Activated T-cell treated with anti-CD3 and anti-CD28 coated beads, Interleukin-2, amount 50 U/mL, for 4 hours (primary cell): ENCODE results near the gene MLXIPL. TPM values are rescaled to one million over a fixed set of nuclear protein-coding genes. Genes with fewer than 3 reads are reported as not detected.
"Not testable (repeated sequence)": the region's sequence is repeated elsewhere in the genome, so short reads cannot be mapped to it uniquely, and the experiment has no call there.

Experiments used
- ATAC-seq, 2 donors: fragments of 200-7000 bp; cut with Tn5 transposase; one replicate each; pipeline ENCODE4 v1.10.0; 2021
- DNase-seq: peaks from one replicate; pipeline ENCODE4 v3.0.0-alpha.2; 2020
- H3K27me3 Mint-ChIP-seq: one replicate; pipeline ENCODE4 v1.8.0; 2021; ENCODE audit warnings: low read depth, mixed read lengths
- H3K36me3 Mint-ChIP-seq: one replicate; pipeline ENCODE4 v1.8.0; 2022; ENCODE audit warnings: mixed read lengths; ENCODE audit not compliant: insufficient read depth
- H3K4me1 Mint-ChIP-seq: one replicate; pipeline ENCODE4 v1.8.0; 2021; ENCODE audit warnings: low read depth, mixed read lengths
- H3K4me3 Mint-ChIP-seq: one replicate; pipeline ENCODE4 v1.8.0; 2021; ENCODE audit warnings: mild to moderate bottlenecking, moderate library complexity, mixed read lengths
- H3K9me3 Mint-ChIP-seq: one replicate; pipeline ENCODE4 v1.8.0; 2021; ENCODE audit warnings: mixed read lengths
- total RNA-seq, 3 donors: library from RNA; stranded (reverse); gene quantifications; one replicate each; pipeline ENCODE4 v1.2.1, GENCODE V29; 2021

Gene MLXIPL
- total RNA-seq, 3 donors from 2014 or later: 0.35 to 0.55 (median 0.43) TPM

GRCh38 chr7:73586911-73587310 lies 37.4 kb downstream of the MLXIPL start:
- no peaks in the 10 kb centered on the region for H3K27me3 Mint-ChIP-seq
- ATAC-seq (no peak), DNase-seq (no peak)
- H3K4me3 Mint-ChIP-seq: no peak overlapping the region
- no peaks in the 10 kb centered on the region for H3K36me3 Mint-ChIP-seq
- no peaks in the 10 kb centered on the region for H3K9me3 Mint-ChIP-seq
- H3K4me1 Mint-ChIP-seq: peaks cover 2% of the 10 kb centered on the region

DNA sequence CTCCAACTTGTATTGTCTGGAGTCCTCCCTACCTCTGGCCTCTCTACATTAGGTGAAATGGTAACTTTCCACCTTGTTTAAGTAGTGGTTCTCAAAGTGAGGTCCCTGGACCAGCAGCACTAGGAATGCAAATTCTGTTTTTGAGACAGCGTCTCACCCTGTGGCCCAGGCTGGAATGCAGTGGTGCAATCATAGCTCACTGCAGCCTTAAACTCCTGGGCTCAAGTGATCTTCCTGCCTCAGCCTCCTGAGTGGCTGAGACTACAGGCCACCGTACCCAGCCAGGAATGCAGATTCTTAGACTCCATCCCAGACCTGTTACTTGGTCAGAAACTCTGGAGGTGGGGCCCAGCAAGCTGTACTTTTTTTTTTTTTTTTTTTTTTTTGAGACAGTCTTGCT lies 39.1 kb downstream of the MLXIPL start:
- H3K4me3 Mint-ChIP-seq: no peak overlapping the region
- H3K27me3 Mint-ChIP-seq: no peaks in the 10 kb centered on the region
- H3K36me3 Mint-ChIP-seq: no peaks in the 10 kb centered on the region
- ATAC-seq: no peak
- peaks cover 4% of the 10 kb centered on the region for H3K4me1 Mint-ChIP-seq
- no peak for DNase-seq
- H3K9me3 Mint-ChIP-seq: no peaks in the 10 kb centered on the region

- Mint-ChIP-seq H3K4me3 (no peak overlapping the region), H3K36me3 (no peaks in the 10 kb centered on the region), H3K4me1 (peaks cover 13% of the 10 kb centered on the region), H3K27me3 (no peaks in the 10 kb centered on the region), H3K9me3 (no peaks in the 10 kb centered on the region)
- ATAC-seq (no peak), DNase-seq (no peak)
These were observed 41.6 kb downstream of the MLXIPL start for GRCh38 chr7:73582664-73583202.

GRCh38 chr7:73581006-73581405 lies 43.3 kb downstream of the MLXIPL start:
- peaks cover 24% of the 10 kb centered on the region for H3K4me1 Mint-ChIP-seq
- DNase-seq, ATAC-seq, H3K36me3 Mint-ChIP-seq, H3K27me3 Mint-ChIP-seq, H3K4me3 Mint-ChIP-seq, H3K9me3 Mint-ChIP-seq: not testable (repeated sequence)

- peak; percentile 99 for DNase-seq
- Mint-ChIP-seq H3K27me3 (no peaks in the 10 kb centered on the region), H3K4me1 (peaks cover 24% of the 10 kb centered on the region), H3K9me3 (no peaks in the 10 kb centered on the region), H3K36me3 (peaks cover 8% of the 10 kb centered on the region), H3K4me3 (peak within 1 kb of the TSS; percentile 93)
- ATAC-seq: peak; percentile 92
These were observed 45.8 kb downstream of the MLXIPL start, which contains the start of gene TBL2 for GRCh38 chr7:73578342-73579128. Gene TBL2, minus strand, starts transcription at chr7:73578579. Its CDS starts 30 bp downstream, at chr7:73578549.

DNA sequence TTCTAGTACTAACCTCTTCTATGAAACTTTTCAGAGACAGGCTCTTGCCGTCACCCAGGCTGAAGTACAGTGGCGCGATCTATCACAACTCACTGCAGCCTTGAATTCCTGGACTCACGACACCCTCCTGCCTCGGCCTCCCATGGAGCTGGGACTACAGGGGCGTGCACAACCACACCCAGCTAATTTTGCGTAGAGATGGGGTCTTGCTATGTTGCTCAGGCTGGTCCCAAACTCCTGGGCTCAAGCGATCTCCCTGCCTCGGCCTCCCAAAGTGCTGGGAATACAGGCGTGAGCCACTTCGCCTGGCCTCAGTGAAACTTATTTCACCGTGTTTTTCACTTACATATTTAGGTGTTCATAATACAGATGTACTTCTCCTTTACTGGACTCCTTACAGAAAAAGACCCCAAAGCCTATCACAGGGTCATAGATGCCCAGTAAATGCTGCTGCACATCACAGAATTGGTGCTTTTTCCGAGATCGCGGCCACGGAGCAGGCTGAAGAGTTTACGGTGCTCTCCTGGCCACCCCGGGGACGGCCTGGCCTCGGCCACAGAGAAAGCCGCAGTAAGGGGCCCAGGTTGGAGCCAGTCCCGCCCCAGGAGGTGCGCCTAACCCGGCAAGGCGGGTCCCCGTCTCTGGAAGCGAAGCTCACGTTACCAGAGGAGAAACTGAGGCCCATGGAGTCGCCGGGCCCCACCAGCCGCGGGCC lies 46.5 kb downstream of the MLXIPL start:
- ATAC-seq (peak; percentile 6 to 7), DNase-seq (no peak)
- Mint-ChIP-seq H3K27me3 (no peaks in the 10 kb centered on the region), H3K36me3 (peaks cover 8% of the 10 kb centered on the region), H3K4me1 (peaks cover 24% of the 10 kb centered on the region), H3K4me3 (peak overlapping the region; percentile 93), H3K9me3 (no peaks in the 10 kb centered on the region)

- DNase-seq (no peak), ATAC-seq (no peak)
- no peaks in the 10 kb centered on the region for H3K9me3 Mint-ChIP-seq
- H3K36me3 Mint-ChIP-seq: peaks cover 23% of the 10 kb centered on the region
- no peak overlapping the region for H3K4me3 Mint-ChIP-seq
- H3K4me1 Mint-ChIP-seq: peaks cover 15% of the 10 kb centered on the region
- H3K27me3 Mint-ChIP-seq: no peaks in the 10 kb centered on the region
These were observed 50.5 kb downstream of the MLXIPL start for GRCh38 chr7:73573791-73574190.

DNA sequence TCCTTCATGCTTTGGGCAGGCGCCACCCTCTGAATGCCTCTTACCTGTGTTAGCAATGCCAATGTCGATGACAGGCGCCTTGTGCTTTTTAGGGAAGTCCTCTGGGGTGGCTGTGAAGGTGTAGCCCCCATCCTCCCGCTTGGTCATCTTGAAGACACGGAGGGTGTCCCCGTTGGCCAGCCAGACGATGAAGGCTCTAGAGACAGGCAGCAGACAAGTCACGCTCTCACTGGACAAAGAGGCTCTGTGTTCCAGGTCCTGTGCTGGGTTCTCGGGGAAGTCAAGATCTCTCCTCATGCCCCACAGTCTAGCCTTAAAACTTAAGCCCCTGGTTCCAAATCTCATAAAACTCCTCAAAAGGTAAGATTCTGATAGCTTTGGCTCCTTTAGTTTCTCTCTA lies 51.0 kb downstream of the MLXIPL start:
- H3K4me1 Mint-ChIP-seq: peaks cover 12% of the 10 kb centered on the region
- H3K9me3 Mint-ChIP-seq: no peaks in the 10 kb centered on the region
- H3K4me3 Mint-ChIP-seq: no peak overlapping the region
- ATAC-seq (no peak), DNase-seq (no peak)
- H3K36me3 Mint-ChIP-seq: peaks cover 24% of the 10 kb centered on the region
- H3K27me3 Mint-ChIP-seq: no peaks in the 10 kb centered on the region

- Mint-ChIP-seq H3K4me1 (peaks cover 16% of the 10 kb centered on the region), H3K27me3 (no peaks in the 10 kb centered on the region), H3K4me3 (no peak overlapping the region), H3K9me3 (no peaks in the 10 kb centered on the region), H3K36me3 (peaks cover 24% of the 10 kb centered on the region)
- ATAC-seq: no peak
- no peak for DNase-seq
These were observed 51.5 kb downstream of the MLXIPL start for GRCh38 chr7:73572767-73573186.

DNA sequence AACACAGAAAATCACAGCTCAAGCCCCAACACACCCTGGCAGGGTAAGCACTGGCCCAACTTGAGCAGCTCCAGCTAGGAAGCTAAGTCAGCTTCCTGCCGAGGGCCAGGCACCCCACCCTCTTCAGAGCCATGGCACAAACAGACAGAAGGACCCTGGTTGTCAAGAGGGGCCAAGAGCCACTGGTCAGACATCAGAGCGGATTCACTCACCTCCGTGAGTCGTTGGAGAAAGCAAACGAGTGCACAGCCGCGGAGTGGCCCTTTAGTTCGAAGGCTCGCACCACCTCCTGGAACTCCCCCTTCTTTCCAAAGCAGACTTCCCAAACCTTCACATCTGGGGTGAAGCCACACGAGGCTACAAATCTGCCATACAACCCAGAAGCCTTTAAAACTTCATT lies 53.3 kb downstream of the MLXIPL start:
- no peaks in the 10 kb centered on the region for H3K9me3 Mint-ChIP-seq
- no peaks in the 10 kb centered on the region for H3K27me3 Mint-ChIP-seq
- ATAC-seq (no peak), DNase-seq (no peak)
- no peak overlapping the region for H3K4me3 Mint-ChIP-seq
- H3K4me1 Mint-ChIP-seq: peaks cover 15% of the 10 kb centered on the region
- H3K36me3 Mint-ChIP-seq: peaks cover 21% of the 10 kb centered on the region

- Mint-ChIP-seq H3K36me3 (peaks cover 21% of the 10 kb centered on the region), H3K9me3 (no peaks in the 10 kb centered on the region), H3K4me3 (no peak overlapping the region), H3K27me3 (no peaks in the 10 kb centered on the region), H3K4me1 (peaks cover 20% of the 10 kb centered on the region)
- DNase-seq: no peak
- no peak for ATAC-seq
These were observed 53.8 kb downstream of the MLXIPL start for GRCh38 chr7:73570521-73570920.

GRCh38 chr7:73569042-73569608 lies 55.2 kb downstream of the MLXIPL start:
- ATAC-seq: no peak
- H3K27me3 Mint-ChIP-seq: no peaks in the 10 kb centered on the region
- no peak for DNase-seq
- H3K4me3 Mint-ChIP-seq: no peak overlapping the region
- peaks cover 19% of the 10 kb centered on the region for H3K36me3 Mint-ChIP-seq
- H3K9me3 Mint-ChIP-seq: no peaks in the 10 kb centered on the region
- peaks cover 21% of the 10 kb centered on the region for H3K4me1 Mint-ChIP-seq

GRCh38 chr7:73567846-73568685 lies 56.3 kb downstream of the MLXIPL start:
- DNase-seq (no peak), ATAC-seq (no peak)
- no peaks in the 10 kb centered on the region for H3K27me3 Mint-ChIP-seq
- no peaks in the 10 kb centered on the region for H3K9me3 Mint-ChIP-seq
- H3K4me3 Mint-ChIP-seq: no peak overlapping the region
- peaks cover 21% of the 10 kb centered on the region for H3K4me1 Mint-ChIP-seq
- H3K36me3 Mint-ChIP-seq: peaks cover 16% of the 10 kb centered on the region

- ATAC-seq: no peak
- H3K4me1 Mint-ChIP-seq: peaks cover 21% of the 10 kb centered on the region
- no peaks in the 10 kb centered on the region for H3K9me3 Mint-ChIP-seq
- DNase-seq: no peak
- no peaks in the 10 kb centered on the region for H3K27me3 Mint-ChIP-seq
- no peak overlapping the region for H3K4me3 Mint-ChIP-seq
- H3K36me3 Mint-ChIP-seq: peaks cover 13% of the 10 kb centered on the region
These were observed 57.2 kb downstream of the MLXIPL start for GRCh38 chr7:73567140-73567539.
